ENCODE results near the gene ZFP92.

DNA sequence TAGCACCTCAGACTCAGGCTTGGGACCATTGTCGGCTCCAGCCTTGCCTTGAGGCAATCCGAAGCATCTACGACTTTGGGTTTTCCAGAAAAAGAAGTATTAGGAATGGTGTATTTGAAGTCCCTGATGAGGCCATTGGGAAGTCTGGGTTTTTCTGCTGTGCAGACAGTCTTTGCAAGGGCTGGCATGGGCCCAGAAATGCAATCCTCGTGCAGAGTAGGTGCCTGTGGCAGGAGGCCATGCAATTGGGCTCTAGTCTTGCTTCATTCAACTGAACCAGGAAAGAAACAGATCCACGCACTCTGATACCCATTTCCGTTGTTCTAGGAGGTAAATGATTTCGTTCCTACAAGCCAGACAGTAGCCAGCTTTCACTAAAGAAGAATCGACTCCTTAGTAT is 12.4 kb downstream of the ZFP92 start:
- TF ChIP-seq, protein P1, sequence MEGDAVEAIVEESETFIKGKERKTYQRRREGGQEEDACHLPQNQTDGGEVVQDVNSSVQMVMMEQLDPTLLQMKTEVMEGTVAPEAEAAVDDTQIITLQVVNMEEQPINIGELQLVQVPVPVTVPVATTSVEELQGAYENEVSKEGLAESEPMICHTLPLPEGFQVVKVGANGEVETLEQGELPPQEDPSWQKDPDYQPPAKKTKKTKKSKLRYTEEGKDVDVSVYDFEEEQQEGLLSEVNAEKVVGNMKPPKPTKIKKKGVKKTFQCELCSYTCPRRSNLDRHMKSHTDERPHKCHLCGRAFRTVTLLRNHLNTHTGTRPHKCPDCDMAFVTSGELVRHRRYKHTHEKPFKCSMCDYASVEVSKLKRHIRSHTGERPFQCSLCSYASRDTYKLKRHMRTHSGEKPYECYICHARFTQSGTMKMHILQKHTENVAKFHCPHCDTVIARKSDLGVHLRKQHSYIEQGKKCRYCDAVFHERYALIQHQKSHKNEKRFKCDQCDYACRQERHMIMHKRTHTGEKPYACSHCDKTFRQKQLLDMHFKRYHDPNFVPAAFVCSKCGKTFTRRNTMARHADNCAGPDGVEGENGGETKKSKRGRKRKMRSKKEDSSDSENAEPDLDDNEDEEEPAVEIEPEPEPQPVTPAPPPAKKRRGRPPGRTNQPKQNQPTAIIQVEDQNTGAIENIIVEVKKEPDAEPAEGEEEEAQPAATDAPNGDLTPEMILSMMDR (conservative IDR thresholded peaks at IDR 0.05), result no peak
- TF ChIP-seq EZH2 (IDR thresholded peaks at IDR 0.05; ENCODE audit: low read depth), result no peak
